Mesothelial cell of epicardium (in vitro differentiated cells): ENCODE measurements around the gene NRL. TPM values are rescaled to one million over a fixed set of nuclear protein-coding genes. Genes with fewer than 3 reads are reported as not detected.
A peak's percentile ranks its signal among the peaks of the same experiment; 100 is the strongest.

ENCODE experiments used
- DNase-seq, 2 experiments: peaks; one replicate each; pipeline ENCODE4 v3.0.0; 2021; ENCODE audit warnings: low spot score in 2 of 2; ENCODE audit not compliant: unreplicated experiment in 2 of 2
- H3K27ac Mint-ChIP-seq: 2 replicates; pipeline ENCODE4 v1.8.0; 2021; ENCODE audit warnings: mixed read lengths
- H3K27me3 Mint-ChIP-seq: 2 replicates; pipeline ENCODE4 v1.8.0; 2021; ENCODE audit warnings: low read depth, mixed read lengths
- H3K36me3 Mint-ChIP-seq: 2 replicates; pipeline ENCODE4 v1.8.0; 2021; ENCODE audit warnings: mixed read lengths
- H3K4me1 Mint-ChIP-seq: 2 replicates; pipeline ENCODE4 v1.8.0; 2021; ENCODE audit warnings: mixed read lengths
- H3K4me3 Mint-ChIP-seq: 2 replicates; pipeline ENCODE4 v1.8.0; 2021; ENCODE audit warnings: mild to moderate bottlenecking, moderate library complexity, mixed read lengths
- H3K9me3 Mint-ChIP-seq: 2 replicates; pipeline ENCODE4 v1.8.0; 2021; ENCODE audit warnings: mixed read lengths
- CTCF ChIP-seq: fragments of 200-600 bp; sonication (generic); IDR thresholded peaks from one replicate; pipeline ENCODE4 v1.5.0; 2021; ENCODE audit warnings: antibody characterized with exemption; ENCODE audit not compliant: unreplicated experiment
- total RNA-seq: library from RNA; stranded (reverse); gene quantifications from 3 replicates; pipeline ENCODE4 v1.2.1, GENCODE V29; 2021

The NRL gene
- total RNA-seq, 1 donor from 2014 or later: 2.0 TPM

- Mint-ChIP-seq H3K4me3 (no peak overlapping the region), H3K4me1 (peaks cover 47% of the 10 kb centered on the region), H3K27me3 (no peaks in the 10 kb centered on the region), H3K36me3 (peaks cover 4% of the 10 kb centered on the region), H3K27ac (no peak overlapping the region), H3K9me3 (no peaks in the 10 kb centered on the region)
- no peak for DNase-seq
- no peak for TF ChIP-seq CTCF
Observed at GRCh38 chr14:24143511-24143910, 28.8 kb upstream of the NRL start.

GRCh38 chr14:24141097-24141880, 26.5 kb upstream of the NRL start, which contains the start of gene EMC9:
Gene EMC9 (minus strand): TSS chr14:24141591. CDS start chr14:24141304, 287 bp downstream.
- peak; percentile 98 to 99 for DNase-seq
- Mint-ChIP-seq H3K4me3 (peak within 1 kb of the TSS; percentile 93), H3K9me3 (no peaks in the 10 kb centered on the region), H3K27ac (peak within 1 kb of the TSS; percentile 97), H3K4me1 (peaks cover 53% of the 10 kb centered on the region), H3K36me3 (peaks cover 10% of the 10 kb centered on the region), H3K27me3 (no peaks in the 10 kb centered on the region)
- peak; percentile 19 for TF ChIP-seq CTCF

GRCh38 chr14:24139272-24139934, 24.7 kb upstream of the NRL start:
- DNase-seq: no peak
- TF ChIP-seq CTCF: no peak
- H3K27ac Mint-ChIP-seq: peak overlapping the region; percentile 66
- H3K9me3 Mint-ChIP-seq: no peaks in the 10 kb centered on the region
- peak overlapping the region; percentile 93 for H3K4me3 Mint-ChIP-seq
- H3K27me3 Mint-ChIP-seq: no peaks in the 10 kb centered on the region
- H3K36me3 Mint-ChIP-seq: peaks cover 10% of the 10 kb centered on the region
- H3K4me1 Mint-ChIP-seq: peaks cover 46% of the 10 kb centered on the region

- peaks cover 7% of the 10 kb centered on the region for H3K36me3 Mint-ChIP-seq
- no peak for TF ChIP-seq CTCF
- H3K4me1 Mint-ChIP-seq: peaks cover 46% of the 10 kb centered on the region
- peak overlapping the region; percentile 93 for H3K4me3 Mint-ChIP-seq
- H3K27ac Mint-ChIP-seq: peak overlapping the region; percentile 66
- no peaks in the 10 kb centered on the region for H3K27me3 Mint-ChIP-seq
- DNase-seq: no peak
- no peaks in the 10 kb centered on the region for H3K9me3 Mint-ChIP-seq
Observed at GRCh38 chr14:24138396-24139271, 23.9 kb upstream of the NRL start.

GRCh38 chr14:24137529-24138395, 23.0 kb upstream of the NRL start:
- no peak for DNase-seq
- Mint-ChIP-seq H3K4me3 (peak overlapping the region; percentile 93), H3K4me1 (peaks cover 42% of the 10 kb centered on the region), H3K27ac (peak overlapping the region; percentile 88), H3K9me3 (no peaks in the 10 kb centered on the region), H3K27me3 (no peaks in the 10 kb centered on the region), H3K36me3 (peaks cover 7% of the 10 kb centered on the region)
- no peak for TF ChIP-seq CTCF
